ENCODE measurements around the gene HGS. TPM values are rescaled to one million over a fixed set of nuclear protein-coding genes. Genes with fewer than 3 reads are reported as not detected.
"Not testable (repeated sequence)": the region's sequence is repeated elsewhere in the genome, so short reads cannot be mapped to it uniquely, and the experiment has no call there.

HGS gene
- polyA plus RNA-seq, 4 donors: 88.9 to 110 (median 96.0) TPM

DNA sequence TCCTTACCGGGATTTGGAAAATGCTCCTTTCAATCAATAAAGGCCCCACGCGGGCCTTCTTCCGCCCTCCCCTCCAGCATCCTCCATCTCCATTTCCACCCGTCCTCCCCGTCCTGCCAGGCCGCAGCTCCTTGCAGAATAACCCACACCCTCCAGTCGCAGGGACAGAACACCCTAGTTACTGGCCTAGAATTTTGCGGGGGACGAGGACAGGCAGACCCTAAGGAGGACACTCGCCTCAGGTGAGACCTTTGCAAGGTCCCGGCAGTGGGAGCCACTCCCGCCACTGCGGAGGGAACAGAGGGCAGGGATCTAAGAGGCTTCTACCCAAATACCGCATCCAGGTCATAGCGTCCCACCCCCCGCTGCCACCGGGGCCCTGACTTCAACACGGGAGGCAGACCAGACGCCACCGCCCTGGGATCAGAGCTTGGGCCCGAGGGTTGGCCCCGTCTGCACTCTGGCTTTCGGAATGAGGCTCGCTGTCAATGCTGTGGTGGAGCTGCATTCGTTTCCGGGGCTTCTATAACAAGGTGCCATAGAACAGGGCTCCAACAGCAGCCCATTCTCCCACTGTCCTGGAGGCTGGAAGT is 55.1 kb downstream of the HGS start:
- no peak for DNase-seq (ENCODE audit: low read depth in 4 of 4, low spot score in 3 of 4)

DNA sequence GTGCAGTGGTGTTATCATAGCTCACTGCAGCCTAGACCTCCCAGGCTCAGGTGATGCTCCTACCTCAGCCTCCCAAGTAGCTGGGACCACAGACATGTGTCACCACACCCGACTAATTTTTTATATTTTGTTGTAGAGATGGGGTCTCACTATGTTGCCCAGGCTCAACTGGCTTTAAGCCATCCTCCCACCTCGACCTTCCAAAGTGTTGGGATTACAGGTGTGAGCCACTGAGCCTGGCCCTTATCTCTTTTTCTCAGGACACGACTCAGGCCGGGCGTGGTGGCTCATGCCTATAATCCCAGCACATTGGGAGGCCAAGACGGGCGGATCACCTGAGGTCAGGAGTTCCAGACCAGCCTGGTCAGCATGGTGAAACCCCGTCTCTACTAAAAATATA is 55.8 kb downstream of the HGS start:
- not testable (repeated sequence) for DNase-seq (ENCODE audit: low read depth in 4 of 4, low spot score in 3 of 4)

DNA sequence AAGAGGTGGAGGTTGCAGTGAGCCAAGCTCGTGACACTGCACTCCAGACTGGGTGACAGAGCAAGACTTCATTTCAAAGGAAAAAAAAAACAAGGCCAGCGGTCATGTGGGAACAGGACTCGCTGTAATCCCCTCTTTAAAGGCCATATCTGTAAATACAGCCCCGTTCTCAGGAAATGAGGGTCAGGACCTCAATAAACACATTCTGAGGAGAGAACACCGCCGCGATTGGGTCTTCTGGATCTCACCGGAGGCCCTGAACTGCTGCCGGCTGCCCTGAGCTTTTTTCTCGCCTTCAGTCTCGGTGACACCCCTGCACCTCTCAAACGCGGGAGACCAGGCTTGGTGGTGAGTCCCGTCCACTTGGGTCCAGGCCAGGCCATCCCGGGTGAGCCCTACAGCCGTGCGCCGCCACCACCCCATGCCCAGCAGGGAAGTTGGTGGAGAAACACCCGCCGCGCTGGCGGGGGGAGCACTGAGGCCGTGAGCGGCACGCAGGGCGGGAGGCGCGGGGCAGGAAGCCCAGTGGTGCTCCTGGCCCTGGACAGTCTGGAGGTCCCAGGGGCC is 56.7 kb downstream of the HGS start:
- no peak for DNase-seq (ENCODE audit: low read depth in 4 of 4, low spot score in 3 of 4)

DNA sequence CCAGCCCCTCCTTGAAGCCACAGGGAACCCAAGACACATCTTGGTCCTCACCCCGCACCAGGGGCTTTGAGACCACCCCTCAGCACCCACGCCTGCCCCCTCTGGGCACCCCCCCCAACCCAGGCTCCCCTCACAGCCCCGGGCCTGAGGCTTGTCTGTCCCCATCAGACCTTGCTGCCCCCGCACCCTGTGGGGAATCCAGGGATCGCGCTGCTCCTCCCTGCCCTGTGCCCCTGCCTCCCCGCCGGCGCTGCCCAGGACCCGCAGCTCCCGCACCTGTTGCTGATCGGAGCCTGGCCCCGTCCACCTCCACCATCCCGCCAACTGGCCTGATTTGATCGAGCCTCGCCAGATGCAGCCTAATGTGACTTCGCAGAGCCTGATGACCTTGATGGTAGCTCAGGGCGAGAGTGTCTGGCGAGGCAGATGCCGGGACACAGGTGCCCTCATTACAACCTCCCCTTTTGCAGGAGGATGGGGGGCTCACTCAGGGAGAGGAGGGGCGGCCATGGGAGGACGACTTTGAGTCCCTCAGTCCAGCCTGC is 57.3 kb downstream of the HGS start:
- DNase-seq (ENCODE audit: low read depth in 4 of 4, low spot score in 3 of 4): no peak

GRCh38 chr17:81741594-81742452 is 58.0 kb downstream of the HGS start:
- no peak for DNase-seq (ENCODE audit: low read depth in 4 of 4, low spot score in 3 of 4)

Other genes starting within 250 kb of the HGS start
- 1,000 to 10,000 TPM; 2,973 to 3,218 (median 3,183) TPM for gene ACTG1, start 171.2 kb upstream of the HGS start, polyA plus RNA-seq (ENCODE audit: insufficient read length in 4 of 4)
- gene FSCN2, start 155.6 kb upstream of the HGS start, polyA plus RNA-seq (ENCODE audit: insufficient read length in 4 of 4): 1 to 10 TPM; 1.2 to 2.5 (median 1.7) TPM
- 10 to 100 TPM; 19.0 to 37.2 (median 24.3) TPM for gene FAAP100, start 131.7 kb upstream of the HGS start, polyA plus RNA-seq (ENCODE audit: insufficient read length in 4 of 4)
- gene NPLOC4, start 46.9 kb upstream of the HGS start, polyA plus RNA-seq (ENCODE audit: insufficient read length in 4 of 4): 10 to 100 TPM; 45.0 to 70.0 (median 57.1) TPM
- 1 to 10 TPM; 2.0 to 6.9 (median 2.2) TPM for gene TSPAN10, start 46.8 kb upstream of the HGS start, polyA plus RNA-seq (ENCODE audit: insufficient read length in 4 of 4)
- gene PDE6G, start 27.5 kb upstream of the HGS start, polyA plus RNA-seq (ENCODE audit: insufficient read length in 4 of 4): 10 to 100 TPM in 3 of 4 donors, 1 to 10 TPM in 1; 6.2 to 15.0 (median 13.1) TPM
- gene OXLD1, start 17.4 kb upstream of the HGS start, polyA plus RNA-seq (ENCODE audit: insufficient read length in 4 of 4): 10 to 100 TPM in 3 of 4 donors, 1 to 10 TPM in 1; 9.6 to 21.6 (median 12.3) TPM
- gene CCDC137, start 17.3 kb upstream of the HGS start, polyA plus RNA-seq (ENCODE audit: insufficient read length in 4 of 4): 10 to 100 TPM in 3 of 4 donors, 1 to 10 TPM in 1; 9.6 to 18.5 (median 14.0) TPM
- 10 to 100 TPM; 34.7 to 52.6 (median 43.6) TPM for gene ARL16, start 214 bp upstream of the HGS start, polyA plus RNA-seq (ENCODE audit: insufficient read length in 4 of 4)
- 10 to 100 TPM; 26.8 to 53.8 (median 41.6) TPM for gene MRPL12, start 19.4 kb downstream of the HGS start, polyA plus RNA-seq (ENCODE audit: insufficient read length in 4 of 4)
- gene SLC25A10, start 28.3 kb downstream of the HGS start, polyA plus RNA-seq (ENCODE audit: insufficient read length in 4 of 4): 10 to 100 TPM in 3 of 4 donors, 1 to 10 TPM in 1; 7.1 to 20.5 (median 12.5) TPM
- gene GCGR, start 120.1 kb downstream of the HGS start, polyA plus RNA-seq (ENCODE audit: insufficient read length in 4 of 4): 10 to 100 TPM in 2 of 4 donors, 1 to 10 TPM in 2; 1.2 to 18.6 (median 9.1) TPM
- gene MCRIP1, start 149.3 kb downstream of the HGS start, polyA plus RNA-seq (ENCODE audit: insufficient read length in 4 of 4): 100 to 1,000 TPM in 1 of 4 donors, 10 to 100 TPM in 3; 76.5 to 114 (median 90.4) TPM
- under 1 TPM in 3 of 4 donors, not detected in 1; 0.14 to 0.58 (median 0.26) TPM for gene PPP1R27, start 151.0 kb downstream of the HGS start, polyA plus RNA-seq (ENCODE audit: insufficient read length in 4 of 4)
- 100 to 1,000 TPM; 409 to 482 (median 447) TPM for gene P4HB, start 176.5 kb downstream of the HGS start, polyA plus RNA-seq (ENCODE audit: insufficient read length in 4 of 4)
- gene ARHGDIA, start 187.3 kb downstream of the HGS start, polyA plus RNA-seq (ENCODE audit: insufficient read length in 4 of 4): 100 to 1,000 TPM; 165 to 238 (median 183) TPM
- 10 to 100 TPM; 66.2 to 85.2 (median 73.7) TPM for gene ALYREF, start 207.6 kb downstream of the HGS start, polyA plus RNA-seq (ENCODE audit: insufficient read length in 4 of 4)
- gene ANAPC11, start 207.7 kb downstream of the HGS start, polyA plus RNA-seq (ENCODE audit: insufficient read length in 4 of 4): 100 to 1,000 TPM in 1 of 4 donors, 10 to 100 TPM in 3; 69.4 to 105 (median 73.2) TPM
- gene NPB, start 218.2 kb downstream of the HGS start, polyA plus RNA-seq (ENCODE audit: insufficient read length in 4 of 4): 1 to 10 TPM in 1 of 4 donors, under 1 TPM in 3; 0.33 to 1.4 (median 0.50) TPM
- 10 to 100 TPM; 13.4 to 47.8 (median 41.3) TPM for gene PCYT2, start 227.4 kb downstream of the HGS start, polyA plus RNA-seq (ENCODE audit: insufficient read length in 4 of 4)
- gene SIRT7, start 234.2 kb downstream of the HGS start, polyA plus RNA-seq (ENCODE audit: insufficient read length in 4 of 4): 10 to 100 TPM in 3 of 4 donors, 1 to 10 TPM in 1; 7.7 to 22.0 (median 11.1) TPM
- gene MAFG, start 243.7 kb downstream of the HGS start, polyA plus RNA-seq (ENCODE audit: insufficient read length in 4 of 4): 10 to 100 TPM in 3 of 4 donors, 1 to 10 TPM in 1; 9.6 to 14.8 (median 12.0) TPM